OCI-LY3 (cell line): ENCODE results near the gene PANX3.
A peak's percentile ranks its signal among the peaks of the same experiment; 100 is the strongest.

Experiments
- H2AFZ ChIP-seq: fragments of 200-600, 300-600 bp; shearing (Covaris generic); 2 replicates; pipeline ENCODE4 v1.6.0; 2014; ENCODE audit warnings: antibody characterized with exemption, low read depth, low read length
- H3K27ac ChIP-seq: fragments of 200-600, 300-600 bp; sonication (generic); 2 replicates; pipeline ENCODE4 v1.5.1; 2014; ENCODE audit warnings: mild to moderate bottlenecking, low read length, moderate library complexity, mixed read lengths
- H3K27me3 ChIP-seq: fragments of 200-600, 300-600 bp; sonication (generic); 2 replicates; pipeline ENCODE4 v1.6.1; 2014; ENCODE audit warnings: low read depth, low read length, mixed read lengths
- H3K36me3 ChIP-seq: fragments of 200-600, 300-600 bp; sonication (generic); replicated peaks from 2 replicates; pipeline ENCODE3; 2014; ENCODE audit warnings: low read depth, low read length, mixed read lengths
- H3K4me1 ChIP-seq: fragments of 300-600, 200-600 bp; sonication (generic); 2 replicates; pipeline ENCODE4 v1.6.1; 2014; ENCODE audit warnings: low read length, mixed read lengths
- H3K4me2 ChIP-seq: fragments of 200-600, 300-600 bp; sonication (generic); 2 replicates; pipeline ENCODE4 v1.6.1; 2014; ENCODE audit warnings: low read length, mixed read lengths
- H3K4me3 ChIP-seq: fragments of 300-600, 200-600 bp; sonication (generic); 2 replicates; pipeline ENCODE4 v1.5.1; 2014; ENCODE audit warnings: antibody characterized with exemption, mild to moderate bottlenecking, low read length, moderate library complexity
- H3K79me2 ChIP-seq: fragments of 300-600, 200-600 bp; shearing (Covaris generic); 2 replicates; pipeline ENCODE4 v1.6.1; 2014; ENCODE audit warnings: mild to moderate bottlenecking, low read length, mixed read lengths
- H3K9ac ChIP-seq: fragments of 300-600, 200-600 bp; shearing (Covaris generic); 2 replicates; pipeline ENCODE4 v1.6.0; 2014; ENCODE audit warnings: mild to moderate bottlenecking, low read length, moderate library complexity
- H3K9me3 ChIP-seq: fragments of 200-600, 300-600 bp; shearing (Covaris generic); 2 replicates; pipeline ENCODE4 v1.6.1; 2014; ENCODE audit warnings: low read length, mixed read lengths; ENCODE audit not compliant: insufficient read depth
- H4K20me1 ChIP-seq: fragments of 200-600, 300-600 bp; sonication (generic); 2 replicates; pipeline ENCODE4 v1.6.1; 2016; ENCODE audit warnings: low read length, mixed read lengths; ENCODE audit not compliant: insufficient read depth
- EZH2phosphoT487 ChIP-seq: fragments of 200-600 bp; shearing (Covaris generic); IDR thresholded peaks from 2 replicates; pipeline ENCODE4 v1.6.1; 2018; ENCODE audit warnings: antibody characterized with exemption, mixed run types, low read depth
- TF ChIP-seq, protein P1 (sequence below): fragments of 200-600, 300-600 bp; sonication (generic); IDR thresholded peaks from 2 replicates; pipeline ENCODE4 v1.5.1; 2014; ENCODE audit warnings: antibody characterized with exemption, low read length, low read depth

Gene PANX3

DNA sequence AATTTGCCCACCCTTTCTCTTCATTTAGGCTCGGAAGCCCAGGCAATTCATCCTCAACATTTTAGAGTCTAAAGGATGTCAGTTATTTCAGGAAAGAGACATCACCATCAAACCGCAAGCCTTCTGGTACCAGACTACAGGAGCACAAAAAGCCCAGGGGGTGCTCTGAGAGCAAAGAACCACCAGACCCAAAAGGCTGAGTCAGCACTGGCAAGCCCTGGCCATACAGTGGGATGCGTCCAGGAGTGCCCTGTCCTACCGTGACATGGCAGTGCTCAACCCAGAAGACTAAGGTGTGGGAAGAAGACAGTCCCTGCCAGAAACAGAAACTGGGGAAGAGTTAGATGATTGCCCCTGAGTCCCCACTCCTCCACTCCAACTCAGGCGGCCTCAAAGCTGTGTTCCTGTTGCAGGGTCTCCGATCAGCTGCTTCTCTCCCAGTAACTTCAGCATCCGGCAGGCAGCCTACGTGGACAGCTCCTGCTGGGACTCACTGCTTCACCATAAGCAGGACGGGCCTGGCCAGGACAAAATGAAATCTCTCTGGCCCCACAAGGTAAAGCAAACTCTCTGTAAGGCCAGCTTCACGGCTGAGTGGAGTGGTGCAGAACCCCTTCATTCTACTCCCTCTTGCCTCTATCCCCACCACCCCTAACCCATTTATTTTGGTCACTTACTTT lies 1.5 kb downstream of the PANX3 start:
- Histone ChIP-seq H3K4me3 (no peak overlapping the region), H3K36me3 (no peaks in the 10 kb centered on the region), H3K9me3 (no peaks in the 10 kb centered on the region), H3K4me1 (no peaks in the 10 kb centered on the region), H3K9ac (no peak overlapping the region), H3K27ac (no peak overlapping the region), H3K79me2 (no peaks in the 10 kb centered on the region), H4K20me1 (no peaks in the 10 kb centered on the region), H3K4me2 (no peak overlapping the region), H2AFZ (no peak overlapping the region), H3K27me3 (no peaks in the 10 kb centered on the region)
- TF ChIP-seq EZH2phosphoT487 = no peak
- TF ChIP-seq, protein P1, sequence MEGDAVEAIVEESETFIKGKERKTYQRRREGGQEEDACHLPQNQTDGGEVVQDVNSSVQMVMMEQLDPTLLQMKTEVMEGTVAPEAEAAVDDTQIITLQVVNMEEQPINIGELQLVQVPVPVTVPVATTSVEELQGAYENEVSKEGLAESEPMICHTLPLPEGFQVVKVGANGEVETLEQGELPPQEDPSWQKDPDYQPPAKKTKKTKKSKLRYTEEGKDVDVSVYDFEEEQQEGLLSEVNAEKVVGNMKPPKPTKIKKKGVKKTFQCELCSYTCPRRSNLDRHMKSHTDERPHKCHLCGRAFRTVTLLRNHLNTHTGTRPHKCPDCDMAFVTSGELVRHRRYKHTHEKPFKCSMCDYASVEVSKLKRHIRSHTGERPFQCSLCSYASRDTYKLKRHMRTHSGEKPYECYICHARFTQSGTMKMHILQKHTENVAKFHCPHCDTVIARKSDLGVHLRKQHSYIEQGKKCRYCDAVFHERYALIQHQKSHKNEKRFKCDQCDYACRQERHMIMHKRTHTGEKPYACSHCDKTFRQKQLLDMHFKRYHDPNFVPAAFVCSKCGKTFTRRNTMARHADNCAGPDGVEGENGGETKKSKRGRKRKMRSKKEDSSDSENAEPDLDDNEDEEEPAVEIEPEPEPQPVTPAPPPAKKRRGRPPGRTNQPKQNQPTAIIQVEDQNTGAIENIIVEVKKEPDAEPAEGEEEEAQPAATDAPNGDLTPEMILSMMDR = no peak

- no peaks in the 10 kb centered on the region for H3K27me3 ChIP-seq
Measured at GRCh38 chr11:124618863-124619262, 7.6 kb downstream of the PANX3 start.

DNA sequence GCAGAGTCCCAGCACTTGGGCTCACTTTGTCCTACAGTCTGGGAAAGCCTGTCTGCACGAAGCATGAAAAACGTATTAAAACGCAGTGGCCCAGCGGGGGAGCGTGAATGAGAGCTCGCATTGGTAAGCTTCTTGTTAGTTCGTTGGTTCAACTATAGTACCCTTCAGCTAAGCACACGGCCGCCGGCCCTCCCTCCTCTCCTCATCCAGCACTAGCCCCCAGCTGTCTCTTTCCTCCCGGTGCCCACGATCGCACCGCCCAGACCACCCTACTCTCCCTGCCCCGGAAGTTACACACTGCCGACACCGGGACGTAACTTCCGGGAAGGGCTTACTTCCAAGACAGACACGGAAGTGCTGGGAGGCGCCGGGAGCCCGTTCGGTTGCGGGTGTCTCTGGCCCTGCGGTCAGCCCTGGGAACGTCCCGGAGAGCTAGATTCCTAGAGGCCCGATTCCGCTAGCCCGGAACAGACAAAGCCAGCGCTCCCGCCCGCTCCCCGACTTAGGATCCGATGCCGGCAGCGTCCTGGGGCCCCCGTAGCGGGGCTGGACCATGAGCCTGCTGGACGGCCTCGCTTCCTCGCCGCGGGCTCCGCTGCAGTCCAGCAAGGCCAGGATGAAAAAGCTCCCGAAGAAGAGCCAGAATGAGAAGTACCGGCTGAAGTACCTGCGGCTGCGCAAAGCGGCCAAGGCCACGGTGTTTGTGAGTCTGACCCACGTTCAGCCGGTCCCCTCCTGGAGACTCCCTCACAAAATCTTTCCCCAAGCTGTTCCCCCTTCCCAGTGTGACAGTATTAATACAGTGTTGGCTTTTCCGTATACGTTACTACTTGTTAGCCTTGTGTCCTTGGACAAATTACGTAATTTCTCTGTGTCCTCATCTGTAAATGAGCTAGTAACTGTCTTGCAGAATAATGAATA lies 11.6 kb downstream of the PANX3 start, which contains the start of gene TBRG1:
TBRG1 (plus strand) TSS at position 334 of the 921 bp plus-strand sequence; CDS start at position 554, 220 bp downstream.
- peak within 1 kb of the TSS; percentile 85 for H3K4me2 ChIP-seq
- no peaks in the 10 kb centered on the region for H3K27me3 ChIP-seq
- TF ChIP-seq EZH2phosphoT487 = no peak
- TF ChIP-seq, protein P1 = no peak
- peak within 1 kb of the TSS; percentile 45 for H3K27ac ChIP-seq
- H3K36me3 ChIP-seq = peaks cover 29% of the 10 kb centered on the region
- peak within 1 kb of the TSS; percentile 59 for H2AFZ ChIP-seq
- peak within 1 kb of the TSS; percentile 94 for H3K9ac ChIP-seq
- peaks cover 6% of the 10 kb centered on the region for H4K20me1 ChIP-seq
- H3K9me3 ChIP-seq = no peaks in the 10 kb centered on the region
- peak within 1 kb of the TSS; percentile 93 for H3K4me3 ChIP-seq
- H3K79me2 ChIP-seq = peaks cover 28% of the 10 kb centered on the region
- H3K4me1 ChIP-seq = peaks cover 11% of the 10 kb centered on the region

More at GRCh38 chr11:124618863-124619262, 7.6 kb downstream of the PANX3 start:
- Histone ChIP-seq H2AFZ (no peak overlapping the region), H3K36me3 (no peaks in the 10 kb centered on the region), H3K9ac (no peak overlapping the region), H3K9me3 (no peaks in the 10 kb centered on the region), H3K4me3 (no peak overlapping the region), H3K4me2 (no peak overlapping the region), H3K79me2 (peaks cover 13% of the 10 kb centered on the region), H3K4me1 (peaks cover 9% of the 10 kb centered on the region), H3K27ac (no peak overlapping the region), H4K20me1 (peaks cover 5% of the 10 kb centered on the region)
- no peak for TF ChIP-seq EZH2phosphoT487
- TF ChIP-seq, protein P1 = no peak
